NOMO-1 treated with DMSO at 0.1 percent for 48 hours (cell line): Measurements from ENCODE around the gene APOL3.
"Not testable (repeated sequence)": the region's sequence is repeated elsewhere in the genome, so short reads cannot be mapped to it uniquely, and the experiment has no call there.

Experiments
- DNase-seq: peaks from one replicate; lab custom pipeline; 2025; ENCODE audit not compliant: unreplicated experiment; lab: John Stamatoyannopoulos, UW

Gene APOL3

DNA sequence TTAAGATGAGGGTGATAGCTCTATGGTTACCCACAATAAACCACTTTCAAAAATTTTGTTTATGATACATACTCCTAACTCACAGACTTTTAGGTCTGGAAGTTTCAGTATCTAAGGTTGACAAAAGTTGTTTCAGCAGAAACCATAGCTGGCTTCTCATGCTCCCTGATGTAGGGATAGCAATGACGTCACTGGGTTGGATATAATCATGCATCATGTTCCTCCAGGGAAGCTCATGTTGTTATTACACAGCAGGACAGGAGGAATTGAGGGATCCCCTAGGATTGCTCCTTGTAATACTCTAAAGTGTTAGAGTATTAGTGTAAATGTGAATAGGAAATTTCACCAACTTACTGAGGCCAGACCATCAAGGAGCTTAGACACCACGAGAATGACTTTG, 23.6 kb downstream of the APOL3 start:
- DNase-seq: no peak

DNA sequence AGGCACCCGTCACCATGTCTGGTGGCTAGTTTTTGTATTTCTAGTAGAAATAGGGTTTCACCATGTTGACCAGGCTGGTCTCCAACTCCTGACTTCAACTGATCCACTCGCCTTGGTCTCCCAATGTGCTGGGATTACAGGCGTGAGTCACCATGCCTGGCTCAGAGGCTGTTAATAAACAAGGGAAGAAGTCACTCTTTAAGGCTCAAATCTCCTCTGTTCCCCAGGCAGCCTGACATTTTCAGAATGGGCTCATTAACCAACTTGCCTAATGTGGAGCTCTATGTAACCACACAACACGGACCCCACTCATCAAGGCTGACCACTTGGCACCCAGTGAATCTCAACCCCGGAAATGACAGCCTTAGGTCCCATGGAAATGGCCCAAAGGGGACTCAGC, 24.1 kb downstream of the APOL3 start:
- no peak for DNase-seq

DNA sequence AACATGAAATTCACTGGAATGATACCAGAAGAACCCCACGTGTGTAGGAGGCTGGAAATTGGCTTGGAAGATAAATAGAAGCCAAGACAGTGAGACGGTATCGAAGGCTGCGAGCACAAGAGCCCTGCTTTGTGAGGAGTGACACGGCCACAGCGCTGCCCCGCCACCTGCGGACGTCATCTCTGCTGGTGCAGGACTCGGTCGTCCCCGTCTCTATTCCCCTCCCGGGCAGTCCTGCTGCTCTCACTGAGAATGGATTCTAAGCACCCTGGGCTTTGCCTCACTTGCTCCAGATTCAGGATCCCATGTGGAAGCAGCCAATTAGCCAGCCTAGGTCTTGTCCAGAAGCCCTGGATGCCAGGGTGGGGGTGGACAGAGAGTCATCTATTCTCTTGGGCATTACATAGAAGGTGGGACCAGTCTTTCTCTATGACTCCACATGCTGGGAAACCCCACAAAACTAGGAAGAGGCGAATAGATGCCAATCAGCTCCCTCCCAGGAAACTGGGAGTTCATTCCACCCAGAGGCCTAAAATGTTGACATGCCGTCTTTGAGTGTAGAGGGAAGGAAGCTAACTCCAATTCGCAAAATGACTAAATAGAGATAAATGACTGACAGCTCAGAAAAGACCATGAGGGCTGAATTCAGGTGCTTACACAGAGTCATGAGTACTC, 25.1 kb downstream of the APOL3 start:
- DNase-seq: no peak

DNA sequence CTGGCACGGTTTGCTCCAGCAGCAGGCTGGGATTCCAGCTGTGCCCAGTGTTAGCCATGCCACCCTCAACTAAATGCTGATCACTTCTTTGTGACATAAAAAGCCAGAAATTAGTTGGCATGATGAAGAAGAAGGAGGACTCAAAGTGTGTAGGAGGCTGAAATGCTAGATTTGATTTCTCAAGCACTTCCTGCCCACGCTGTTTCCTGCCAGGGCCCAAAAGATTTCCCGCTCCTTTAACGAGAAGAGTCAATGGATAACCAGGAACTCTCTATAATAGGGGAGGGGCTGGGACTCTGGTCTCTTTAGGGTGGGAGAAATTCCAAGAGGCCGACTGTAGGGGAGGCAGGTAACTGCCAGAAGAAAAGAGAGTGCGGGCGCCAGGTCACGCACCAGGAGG, 26.4 kb downstream of the APOL3 start:
- DNase-seq: no peak

DNA sequence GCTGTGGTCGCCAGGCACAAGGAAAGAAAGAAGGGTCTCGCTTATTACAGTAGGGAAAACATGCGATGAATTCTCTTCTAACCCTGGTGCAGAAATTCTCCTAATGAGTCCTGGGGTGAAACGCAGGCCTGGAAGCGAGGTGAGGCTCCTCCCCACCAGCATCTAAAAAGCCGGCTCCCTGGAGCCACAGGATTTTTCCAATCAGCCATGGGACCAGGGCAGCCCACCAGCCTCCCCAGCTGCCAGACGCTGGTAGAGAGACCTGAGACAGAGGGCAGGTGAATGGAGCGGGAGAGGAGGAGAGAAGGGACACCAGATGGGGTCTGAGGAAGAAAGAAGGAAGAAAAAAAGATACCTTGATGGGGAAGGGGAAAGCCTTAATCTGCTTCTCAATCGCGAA, 28.6 kb downstream of the APOL3 start:
- DNase-seq: no peak

DNA sequence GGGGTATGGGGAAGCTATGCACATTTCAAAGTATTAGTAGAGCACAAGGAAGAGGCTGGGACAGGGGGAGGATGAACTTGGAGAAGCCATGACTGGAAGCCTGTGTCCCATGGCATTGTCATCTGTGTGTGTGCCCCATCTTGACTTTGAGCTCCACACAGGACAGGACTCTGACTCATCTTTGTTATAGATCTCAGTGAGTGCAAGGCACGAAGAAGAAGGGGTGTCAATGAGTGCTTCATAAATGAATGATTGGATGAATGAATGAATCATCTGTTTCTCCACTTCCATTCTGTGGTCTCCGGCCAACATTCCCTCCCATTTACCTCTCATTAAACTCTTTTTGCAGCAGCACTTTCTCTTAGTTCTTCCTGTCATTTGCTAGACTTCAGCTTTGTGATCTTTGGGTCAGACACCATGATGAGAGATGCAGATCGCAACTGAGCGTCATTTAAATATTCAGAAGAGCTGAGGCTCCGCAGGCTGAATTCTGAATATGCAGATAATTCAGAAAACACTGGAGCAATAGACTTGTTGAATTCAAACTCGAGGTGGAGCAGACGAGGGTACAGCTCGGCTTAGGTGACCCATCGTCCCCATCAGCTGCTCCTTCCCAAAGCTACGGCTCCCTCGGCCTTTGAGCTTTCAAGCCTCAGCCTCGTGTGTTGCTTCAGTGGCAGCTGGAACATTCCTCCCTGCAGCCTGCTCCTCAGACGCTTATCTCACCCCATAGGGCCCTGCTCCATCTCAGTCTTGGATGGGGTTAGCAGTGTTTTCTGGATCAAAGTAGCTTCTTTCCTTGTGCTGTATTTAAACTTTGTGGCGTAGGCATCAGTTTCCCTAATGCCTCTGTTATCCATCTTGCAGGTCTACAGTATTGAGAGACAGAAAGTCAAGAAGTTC, 30.8 kb downstream of the APOL3 start:
- DNase-seq: no peak

DNA sequence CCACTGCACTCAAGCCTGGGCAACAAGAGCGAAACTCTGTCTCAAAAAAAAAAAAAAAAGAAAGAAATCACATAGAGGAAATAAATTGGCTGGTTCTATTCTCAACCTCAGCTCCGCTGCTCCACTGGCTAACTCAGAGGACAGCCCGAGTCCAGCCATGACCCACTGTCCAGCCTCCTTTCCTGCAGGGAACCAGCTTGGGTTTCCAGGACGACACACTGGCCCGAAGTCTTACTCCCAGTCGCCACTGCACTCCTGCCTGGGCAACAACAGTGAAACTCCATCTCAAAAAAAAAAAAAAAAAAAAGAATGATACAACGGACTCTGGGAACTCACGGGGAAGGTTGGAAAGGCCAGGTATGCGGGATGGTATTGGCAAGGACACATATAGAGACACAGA, 31.5 kb downstream of the APOL3 start:
- no peak for DNase-seq

DNA sequence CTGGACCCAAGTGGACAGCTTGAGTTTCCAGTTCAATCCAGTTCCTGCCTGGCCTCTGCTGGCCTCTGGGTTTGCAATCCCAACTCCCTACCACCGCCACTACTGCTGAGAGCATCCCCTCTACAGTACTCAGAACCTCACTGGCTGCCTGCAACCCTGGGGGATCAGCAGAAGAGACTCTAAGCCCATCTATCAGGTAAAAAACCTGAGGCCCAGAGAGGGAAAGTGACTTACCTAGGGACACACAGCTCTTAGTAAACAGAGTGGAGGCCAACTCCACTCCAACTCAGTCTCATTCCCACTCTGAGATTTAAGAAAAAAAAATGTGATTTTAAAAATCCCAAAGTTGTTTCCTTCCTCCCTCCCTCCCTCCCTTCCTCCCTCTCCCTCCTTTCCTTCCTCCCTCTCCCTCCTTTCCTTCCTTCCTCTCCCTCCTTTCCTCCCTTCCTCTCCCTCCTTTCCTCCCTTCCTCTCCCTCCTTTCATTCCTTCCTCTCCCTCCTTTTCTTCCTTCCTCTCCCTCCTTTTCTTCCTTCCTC, 34.5 kb downstream of the APOL3 start:
- no peak for DNase-seq

DNA sequence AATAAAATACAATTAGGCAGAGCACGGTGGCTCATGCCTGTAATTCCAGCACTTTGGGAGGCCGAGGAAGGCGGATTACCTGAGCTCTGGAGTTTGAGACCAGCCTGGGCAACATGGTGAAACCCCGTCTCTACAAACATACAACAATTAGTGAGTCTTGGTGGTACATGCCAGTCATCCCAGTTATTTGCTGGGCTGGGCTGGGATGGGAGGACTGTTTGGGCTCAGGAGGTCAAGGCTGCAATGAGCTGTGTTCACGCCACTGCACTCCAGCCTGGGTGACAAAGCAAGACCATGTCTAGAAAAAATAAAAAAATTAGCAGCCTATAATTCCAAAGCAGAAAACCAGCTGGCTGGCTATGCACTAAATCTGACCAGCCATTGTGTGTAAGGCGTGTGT, 35.1 kb downstream of the APOL3 start:
- no peak for DNase-seq

DNA sequence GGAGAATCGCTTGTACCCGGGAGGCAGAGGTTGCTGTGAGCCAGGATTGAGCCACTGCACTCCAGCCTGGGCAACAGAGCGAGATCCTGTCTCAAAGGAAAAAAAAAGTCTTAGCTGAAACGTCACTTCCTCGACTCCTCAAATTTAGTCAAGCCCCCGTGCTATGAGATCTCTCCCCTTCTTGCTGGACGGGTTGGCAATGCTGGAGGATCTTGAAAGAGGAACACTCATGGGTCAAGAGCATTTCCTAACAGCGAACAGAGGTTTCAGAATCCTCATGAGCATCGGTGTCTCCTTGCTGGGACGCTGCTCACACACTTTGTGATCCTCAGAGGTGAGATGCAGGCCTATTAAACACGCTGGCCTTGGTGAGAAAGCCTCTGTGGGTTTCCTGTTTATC, 35.9 kb downstream of the APOL3 start:
- peak; percentile 34 for DNase-seq

DNA sequence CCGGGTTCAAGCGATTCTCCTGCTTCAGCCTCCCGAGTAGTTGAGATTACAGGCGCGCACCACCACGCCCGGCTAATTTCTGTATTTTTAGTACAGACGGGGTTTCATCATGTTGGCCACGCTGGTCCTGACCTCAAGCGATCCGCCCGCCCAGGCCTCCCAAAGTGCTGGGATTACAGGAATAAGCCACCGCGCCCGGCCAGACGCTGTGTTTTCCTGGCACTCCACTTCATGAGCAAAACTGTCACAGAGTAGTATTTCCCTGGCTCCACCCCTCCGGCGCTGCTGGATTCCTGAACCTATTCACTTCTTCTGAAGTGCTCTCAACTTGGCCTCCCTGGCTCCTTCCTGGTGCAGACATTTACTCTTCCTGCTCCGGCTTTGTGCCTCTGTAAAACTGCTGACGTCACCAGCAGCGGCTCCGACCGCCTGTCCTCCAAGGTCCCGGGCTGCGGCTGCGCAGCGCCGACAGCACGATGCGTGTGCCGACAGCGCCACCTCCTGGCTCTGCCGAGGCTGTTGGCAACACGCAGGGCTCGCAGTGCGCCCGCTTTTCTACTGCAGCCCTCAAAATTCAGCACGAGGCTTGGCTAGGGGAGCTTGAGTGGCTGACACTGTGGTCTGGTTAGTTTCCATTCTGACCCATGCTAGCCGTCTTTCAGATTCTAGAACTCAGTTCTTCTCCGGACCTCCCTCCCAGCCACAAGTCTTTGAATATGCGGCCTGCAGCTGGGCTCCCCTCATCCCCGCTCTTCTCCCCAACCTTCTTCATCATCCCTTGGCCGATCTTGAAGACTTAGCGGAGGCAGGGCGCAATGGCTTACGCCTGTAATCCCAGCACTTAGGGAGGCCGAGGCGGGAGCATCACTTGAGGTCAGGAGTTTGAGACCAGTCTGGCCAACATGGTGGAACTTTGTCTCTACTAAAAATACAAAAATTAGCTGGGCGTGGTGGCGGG, 36.6 kb downstream of the APOL3 start:
- peak; percentile 88 for DNase-seq

DNA sequence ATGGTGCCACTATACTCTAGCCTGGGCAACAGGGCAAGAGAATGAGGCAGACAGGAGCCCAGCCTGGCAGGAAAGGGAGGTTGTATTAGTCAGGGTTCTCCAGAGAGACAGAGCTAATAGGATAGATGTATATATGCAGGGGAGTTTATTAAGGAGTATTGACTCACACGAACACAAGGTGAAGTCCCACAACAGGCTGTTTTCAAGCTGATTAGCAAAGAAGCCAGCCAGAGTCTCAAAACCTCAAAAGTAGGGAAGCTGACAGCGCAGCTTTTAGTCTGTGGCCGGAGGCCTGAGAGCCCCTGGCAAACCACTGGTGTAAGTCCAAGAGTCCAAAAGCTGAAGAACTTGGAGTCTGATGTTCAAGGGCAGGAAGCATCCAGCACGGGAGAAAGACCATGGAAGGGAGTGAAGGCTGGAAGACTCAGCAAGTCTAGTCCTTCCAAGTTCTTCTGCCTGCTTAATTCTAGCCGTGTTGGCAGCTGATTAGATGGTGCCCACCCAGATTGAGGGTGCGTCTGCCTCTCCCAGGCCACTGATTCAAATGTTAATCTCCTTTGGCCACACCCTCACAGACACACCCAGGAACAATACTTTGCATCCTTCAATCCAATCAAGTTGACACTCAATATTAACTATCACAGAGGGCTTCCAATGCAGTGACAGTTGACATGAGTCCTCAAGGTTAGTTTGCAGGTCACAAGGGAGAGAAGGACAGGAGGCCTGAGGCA, 39.8 kb downstream of the APOL3 start:
- not testable (repeated sequence) for DNase-seq

DNA sequence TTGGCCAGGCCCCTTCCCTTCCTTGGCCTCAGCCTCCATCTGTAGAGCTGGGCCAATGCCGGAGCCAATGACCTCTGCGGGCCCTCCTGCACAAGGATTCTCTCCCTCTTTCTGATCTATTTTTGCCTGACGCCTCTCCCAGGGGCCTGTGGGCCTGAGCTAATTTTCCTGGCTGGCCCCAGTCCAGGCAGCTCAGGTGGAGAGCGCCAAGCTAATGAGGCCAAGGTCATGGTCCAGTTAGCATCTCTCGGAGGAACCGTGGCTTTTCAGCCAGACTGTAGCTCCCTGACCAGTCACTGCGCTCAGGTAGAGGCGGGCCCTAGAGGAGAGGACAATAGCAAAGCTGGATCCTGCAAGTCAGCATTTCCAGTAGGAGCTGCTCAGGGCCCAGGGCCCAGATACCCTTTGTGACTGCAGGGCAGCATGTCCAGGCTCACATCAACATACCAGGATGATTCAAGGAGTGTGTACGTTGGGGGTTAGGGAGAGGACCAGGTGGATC, 43.5 kb downstream of the APOL3 start:
- no peak for DNase-seq

DNA sequence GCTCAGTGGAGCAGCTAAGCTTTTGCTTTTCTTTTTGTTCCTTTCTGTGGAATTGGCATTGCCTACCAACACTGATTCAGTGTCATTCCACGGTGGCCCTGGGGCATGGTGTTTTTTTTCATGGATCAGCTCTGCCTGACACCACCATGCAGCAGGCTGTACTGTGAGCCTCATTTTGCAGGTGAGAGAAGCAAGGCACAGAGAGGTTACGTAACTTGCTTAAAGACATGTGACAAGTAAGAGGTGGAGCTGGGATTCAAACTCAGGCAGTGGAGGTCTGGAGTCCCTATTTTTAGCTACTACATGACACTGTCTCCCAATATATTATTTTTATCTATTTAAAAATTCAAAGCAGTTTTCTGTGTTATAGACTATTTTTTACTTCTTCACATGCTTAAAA, 44.4 kb downstream of the APOL3 start:
- no peak for DNase-seq

DNA sequence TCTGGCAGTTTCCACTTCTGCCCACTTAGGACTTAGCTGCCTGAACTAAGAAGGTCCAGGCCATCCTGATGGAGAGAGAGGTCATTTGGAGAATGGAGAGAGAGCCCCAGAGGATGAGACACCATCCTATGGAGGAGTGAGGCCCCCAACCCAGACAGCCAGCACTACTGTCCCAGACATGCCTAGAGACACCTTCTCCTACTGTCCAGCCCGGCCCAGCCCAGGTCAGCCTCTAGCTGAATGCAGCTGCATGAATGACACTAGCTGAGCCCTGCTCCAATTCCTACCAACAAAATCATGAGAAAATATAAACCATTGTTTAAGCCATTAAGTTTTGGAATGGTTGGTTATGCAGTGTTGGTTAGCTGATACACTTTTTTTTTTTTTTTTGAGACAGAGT, 47.4 kb downstream of the APOL3 start:
- DNase-seq: no peak

DNA sequence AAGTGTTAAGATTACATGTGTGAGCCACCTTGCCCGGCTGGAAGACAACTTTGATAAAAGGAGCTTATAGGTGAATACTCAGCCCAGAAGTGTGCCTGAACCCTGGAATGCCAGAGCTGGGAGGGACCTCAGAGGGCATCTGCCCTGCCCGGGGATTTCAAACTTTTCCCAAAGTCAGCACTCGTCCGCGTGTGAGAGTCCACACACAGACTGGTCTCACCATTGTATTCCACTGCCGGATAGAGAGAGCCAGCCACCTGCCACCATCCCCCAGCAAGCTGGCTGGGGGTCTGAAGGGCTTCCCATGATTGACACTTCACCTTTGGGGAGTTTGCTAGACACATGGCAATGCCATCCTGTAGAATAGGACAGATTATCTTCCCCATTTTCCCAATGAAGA, 49.2 kb downstream of the APOL3 start:
- no peak for DNase-seq

DNA sequence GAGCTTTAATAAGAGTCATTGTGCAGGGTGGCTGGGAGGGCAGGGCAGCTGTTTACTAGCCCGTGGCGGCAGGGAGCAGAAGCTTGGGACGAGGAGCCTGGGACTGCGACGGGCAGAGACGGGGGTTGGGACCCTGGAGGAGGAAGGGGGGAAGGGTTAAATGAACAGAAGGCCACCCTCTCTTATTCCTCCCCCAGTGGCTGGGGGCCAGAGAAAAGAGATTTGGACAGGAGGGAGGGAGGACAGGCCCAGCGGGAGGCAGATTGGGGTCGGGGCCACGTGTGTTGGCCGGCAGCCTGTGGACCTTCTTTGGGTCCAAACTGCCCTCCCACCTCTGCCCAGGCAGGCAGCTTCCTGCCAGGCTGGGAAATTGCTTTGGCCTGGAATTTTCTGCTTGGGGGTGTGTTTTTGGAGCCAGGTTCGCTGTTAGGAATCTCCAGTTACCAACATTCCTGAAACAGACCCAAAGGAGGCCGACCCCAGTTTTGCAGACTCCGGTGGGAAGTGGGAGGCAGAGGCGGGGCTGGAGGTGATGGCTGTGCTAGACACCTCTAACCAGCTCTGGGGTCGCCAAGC, 50.2 kb downstream of the APOL3 start:
- DNase-seq: no peak

DNA sequence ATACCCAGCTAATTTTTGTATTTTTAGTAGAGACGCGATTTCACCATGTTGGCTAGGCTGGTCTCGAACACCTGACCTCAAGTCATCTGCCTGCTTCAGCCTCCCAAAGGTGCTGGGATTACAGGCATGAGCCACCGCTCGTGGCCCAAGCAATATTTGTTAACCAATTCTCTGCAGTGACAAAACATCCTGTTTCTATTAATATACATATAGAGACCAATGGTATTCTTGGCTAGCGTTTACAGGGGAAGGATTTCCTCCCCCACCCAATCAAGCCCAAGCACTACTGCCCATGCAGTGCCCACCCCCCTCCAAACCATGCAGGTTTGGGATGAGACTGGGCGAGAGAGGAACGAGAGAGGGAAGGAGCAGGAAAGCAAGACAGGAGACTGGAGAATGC, 53.1 kb downstream of the APOL3 start:
- DNase-seq: peak; percentile 12

DNA sequence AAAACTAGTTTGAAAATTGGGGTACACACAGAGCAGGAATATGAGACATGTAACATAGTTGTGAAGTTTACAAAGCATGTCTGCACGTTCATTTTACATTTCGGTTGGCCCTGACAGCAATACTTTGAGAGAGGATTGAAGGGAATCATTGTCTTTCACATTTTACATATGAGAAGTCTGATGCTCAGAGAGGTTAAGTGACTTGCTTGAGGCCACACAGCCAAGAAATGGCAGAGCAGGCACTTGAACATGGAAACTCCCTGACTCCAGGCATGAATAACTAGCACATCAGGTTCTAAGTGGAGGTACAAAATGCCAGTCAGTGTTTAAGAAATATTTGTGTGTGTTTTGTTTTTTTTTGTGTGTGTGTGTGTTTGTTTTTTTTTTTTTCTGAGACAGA, 53.6 kb downstream of the APOL3 start:
- no peak for DNase-seq

DNA sequence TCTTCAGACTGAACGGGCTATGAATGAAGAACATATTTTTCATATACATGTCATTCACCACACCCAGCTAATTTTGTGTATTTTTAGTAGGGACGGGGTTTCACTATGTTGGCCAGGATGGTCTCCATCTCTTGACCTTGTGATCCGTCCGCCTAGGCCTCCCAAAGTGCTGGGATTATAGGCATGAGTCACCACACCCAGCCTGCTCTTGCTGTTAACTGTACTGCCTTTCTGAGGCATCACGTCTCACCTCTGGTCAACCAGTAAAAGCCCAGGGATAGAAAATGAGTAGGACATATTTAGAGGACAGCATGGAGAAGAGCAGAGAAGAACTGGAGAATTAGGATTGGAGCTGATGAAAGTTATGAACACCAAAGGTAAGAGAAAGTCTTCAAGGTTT, 55.6 kb downstream of the APOL3 start:
- DNase-seq: no peak
